Forelimb muscle (tissue), 1 donor: ENCODE data around the gene CREB5. TPM values are rescaled to one million over a fixed set of nuclear protein-coding genes. Genes with fewer than 3 reads are reported as not detected.

ENCODE experiments used
- DNase-seq: peaks from one replicate; pipeline ENCODE4 v3.0.0-alpha.2; 2013; ENCODE audit warnings: low read depth
- polyA plus RNA-seq: library from polyadenylated mRNA; unstranded; fragments of 120-200 nt; gene quantifications from one replicate; pipeline ENCODE4 v1.2.1, GENCODE V29; 2013; ENCODE audit not compliant: insufficient read length

The CREB5 gene
- polyA plus RNA-seq, 1 donor: 33.5 TPM

DNA sequence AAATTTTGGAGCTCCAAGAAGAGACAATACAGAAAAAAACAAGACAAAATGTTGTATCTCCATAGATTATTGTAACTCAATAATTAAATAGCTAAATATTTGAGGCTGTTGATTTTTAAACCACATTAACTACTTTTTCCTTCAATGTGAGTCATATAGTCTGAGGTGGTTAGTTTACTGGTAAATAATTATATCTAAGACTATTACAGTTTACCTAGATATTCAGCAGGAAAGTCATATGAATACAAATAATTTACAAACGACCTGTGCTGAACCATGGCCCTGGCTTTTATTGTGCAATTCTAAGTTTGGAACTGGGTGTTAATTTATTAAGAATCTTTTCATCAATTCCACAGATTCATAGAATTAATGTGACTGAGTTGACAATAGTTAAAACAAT lies 22.2 kb downstream of the CREB5 start:
- no peak for DNase-seq

DNA sequence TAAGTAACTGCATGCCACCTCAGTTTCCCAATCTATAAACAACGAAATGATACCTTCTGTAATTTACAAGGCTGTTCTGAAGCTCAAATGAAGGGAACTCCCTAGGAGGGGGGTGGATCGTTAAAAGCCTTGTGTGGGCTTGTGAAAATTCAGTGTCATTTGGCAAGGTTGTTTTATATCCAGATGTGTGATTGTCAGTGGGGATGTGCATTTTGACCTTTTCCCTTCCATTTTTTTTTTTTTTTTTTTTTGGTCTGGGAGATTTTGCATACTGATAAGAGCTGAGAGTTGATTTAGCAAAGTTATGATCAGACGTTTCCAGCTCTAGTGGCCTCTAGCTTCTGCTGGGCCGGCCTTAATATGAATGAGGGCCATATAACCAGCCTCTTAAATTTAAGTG lies 22.8 kb downstream of the CREB5 start:
- no peak for DNase-seq

DNA sequence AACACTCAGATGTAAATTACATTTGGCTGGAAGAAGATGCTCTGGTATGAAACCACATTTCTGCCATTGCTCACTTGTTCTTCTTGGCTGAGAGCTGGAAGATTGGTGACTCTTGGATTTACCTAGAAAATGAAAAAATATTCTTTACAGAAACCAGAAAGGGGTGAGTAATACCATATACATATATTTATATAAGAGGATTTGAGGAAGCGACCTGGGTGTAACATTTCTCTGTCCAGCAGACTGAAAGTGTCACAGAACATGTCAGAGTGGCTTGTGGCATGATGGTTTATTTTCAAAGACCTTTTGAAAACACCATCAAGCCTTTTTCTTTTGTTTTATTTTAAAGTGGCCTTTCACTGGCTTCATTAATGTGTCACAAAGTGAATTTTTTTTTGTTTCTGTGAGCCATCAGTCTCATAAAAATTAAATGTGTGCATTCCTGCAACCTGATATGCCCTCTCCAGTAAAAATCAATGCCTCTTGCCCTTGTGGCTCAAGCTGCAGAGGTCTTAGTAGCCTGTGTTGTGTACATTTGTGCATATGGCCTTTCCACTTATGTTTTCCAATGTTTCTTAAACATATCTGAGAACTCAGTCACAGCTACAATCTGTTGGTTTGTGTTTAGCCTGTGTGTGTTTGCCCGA lies 23.5 kb downstream of the CREB5 start:
- DNase-seq: no peak

GRCh38 chr7:28440055-28440601 lies 27.8 kb downstream of the CREB5 start:
- DNase-seq: no peak

DNA sequence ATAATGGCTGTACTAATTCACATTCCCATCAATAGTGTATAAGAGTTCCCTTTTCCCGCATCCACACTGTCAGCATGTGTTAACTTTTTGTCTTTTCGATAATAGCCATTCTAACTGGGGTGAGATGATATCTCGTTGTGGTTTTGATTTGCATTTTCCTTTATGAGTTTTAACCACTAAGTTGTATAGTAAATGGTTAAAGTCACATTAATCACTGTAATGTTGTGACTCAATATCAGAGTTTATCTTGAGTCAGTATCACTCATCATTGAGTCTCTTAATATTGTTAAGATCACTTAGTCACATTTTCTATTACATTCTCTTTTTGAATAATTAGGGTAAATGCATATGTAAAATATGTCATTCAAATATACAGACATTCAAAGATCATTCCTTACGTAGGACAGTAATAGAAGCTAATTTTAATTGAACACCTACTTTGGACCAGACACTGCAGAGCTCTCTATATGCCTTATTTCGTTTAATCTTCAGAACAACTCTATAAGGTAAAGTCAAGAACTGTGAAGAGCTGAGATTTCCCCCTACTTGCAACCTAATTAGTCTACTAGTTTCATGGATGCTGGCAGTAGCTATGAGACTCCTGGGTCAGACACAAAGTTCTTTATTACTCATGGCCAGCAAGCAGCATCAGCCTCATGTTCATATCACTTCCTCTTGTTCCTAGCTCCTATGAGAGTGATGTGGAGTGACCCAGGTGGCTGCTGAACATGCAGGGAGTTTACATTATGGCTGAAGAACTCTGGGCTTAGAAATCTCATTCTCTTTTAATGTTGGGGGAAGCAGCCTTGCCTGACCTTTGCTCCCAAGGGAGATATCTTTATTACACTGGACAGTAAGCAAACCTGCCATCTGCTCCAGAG lies 30.5 kb downstream of the CREB5 start:
- no peak for DNase-seq

DNA sequence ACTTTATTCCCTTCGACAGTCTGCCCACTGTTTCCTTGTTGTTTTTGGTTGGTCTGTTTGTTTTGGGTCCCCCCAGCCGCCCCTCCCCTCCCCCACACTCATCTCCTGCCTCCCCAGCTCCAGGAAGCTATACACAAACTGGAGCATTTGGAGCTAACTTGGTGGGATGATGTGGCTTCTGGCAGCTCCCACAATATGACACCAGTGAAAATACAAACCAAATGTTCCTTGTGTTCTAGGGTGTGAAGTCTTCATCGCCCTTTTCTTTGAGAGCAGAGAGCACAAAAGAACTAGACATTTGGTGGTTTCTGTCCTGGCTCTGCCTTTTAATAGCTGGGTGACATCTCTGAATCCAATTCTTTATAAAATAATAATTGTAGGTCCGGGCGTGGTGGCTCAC lies 33.8 kb downstream of the CREB5 start:
- DNase-seq: no peak

- DNase-seq: no peak
Measured at GRCh38 chr7:28447071-28447470, 34.8 kb downstream of the CREB5 start.

GRCh38 chr7:28448708-28449107 lies 36.4 kb downstream of the CREB5 start:
- DNase-seq: no peak

- DNase-seq: no peak
Measured at GRCh38 chr7:28452681-28453080, 40.4 kb downstream of the CREB5 start.

GRCh38 chr7:28455486-28455885 lies 43.2 kb downstream of the CREB5 start:
- DNase-seq: no peak

- DNase-seq: no peak
Measured at GRCh38 chr7:28456044-28456443, 43.7 kb downstream of the CREB5 start.

DNA sequence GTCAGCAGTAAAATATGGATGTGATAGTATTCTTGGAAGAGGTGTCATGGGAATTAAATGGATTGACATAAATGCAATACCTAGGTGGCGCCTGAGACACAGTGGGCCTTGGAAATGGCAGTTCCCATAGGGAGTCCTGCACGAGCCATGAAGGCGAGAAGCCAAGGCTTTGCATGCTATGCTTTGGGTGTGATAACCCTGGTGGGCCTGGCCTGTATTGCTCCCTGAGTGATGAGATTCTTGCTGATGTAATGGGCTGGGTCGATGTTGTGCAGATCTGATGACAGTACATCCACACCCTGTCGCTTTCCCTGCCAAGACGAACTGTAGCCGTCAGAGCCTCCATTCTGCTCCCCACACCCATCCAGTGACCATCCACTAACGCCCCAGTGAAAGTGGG lies 46.4 kb downstream of the CREB5 start:
- DNase-seq: no peak

DNA sequence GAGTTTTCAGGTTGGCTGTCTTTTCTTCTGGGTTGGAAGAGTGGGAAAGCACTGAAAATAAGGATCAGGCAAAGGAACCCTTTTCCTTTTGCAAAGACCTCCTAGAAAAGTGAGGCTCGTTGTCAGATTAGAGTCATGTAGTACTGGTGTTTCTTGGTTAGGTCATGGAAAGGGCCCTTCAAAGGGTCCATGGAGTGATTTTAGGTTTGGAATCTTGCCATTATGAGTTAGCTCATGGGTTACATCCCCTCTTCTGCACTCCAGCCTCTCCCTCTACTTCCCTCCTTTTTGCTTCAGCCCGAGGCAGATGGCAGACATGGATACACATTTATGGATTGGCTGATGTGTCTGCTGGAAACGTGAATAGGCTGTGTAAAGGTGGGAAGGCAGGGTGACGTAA lies 47.0 kb downstream of the CREB5 start:
- DNase-seq: no peak

- DNase-seq: no peak
Measured at GRCh38 chr7:28465697-28466096, 53.4 kb downstream of the CREB5 start.

GRCh38 chr7:28466341-28466740 lies 54.0 kb downstream of the CREB5 start:
- DNase-seq: no peak

GRCh38 chr7:28466885-28467284 lies 54.6 kb downstream of the CREB5 start:
- no peak for DNase-seq

DNA sequence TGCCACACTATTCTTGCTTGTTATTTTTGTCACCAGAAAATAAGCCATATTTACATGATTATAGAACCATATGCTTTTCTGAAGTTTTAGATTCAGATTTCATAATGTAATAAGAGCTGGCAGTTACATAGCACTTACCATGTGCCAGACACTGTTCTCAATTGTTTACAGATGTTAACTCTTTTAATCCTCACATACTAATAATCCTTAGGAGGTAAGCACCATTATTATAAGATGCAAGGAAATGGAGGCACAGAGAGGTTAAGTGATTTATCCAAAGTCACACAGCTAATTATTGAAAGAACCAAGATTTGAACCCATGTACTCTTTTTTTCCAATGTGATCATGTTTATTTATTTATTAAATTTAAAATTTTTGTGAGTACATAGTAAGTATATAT lies 57.2 kb downstream of the CREB5 start:
- no peak for DNase-seq

- DNase-seq: no peak
Measured at GRCh38 chr7:28470344-28470743, 58.0 kb downstream of the CREB5 start.

DNA sequence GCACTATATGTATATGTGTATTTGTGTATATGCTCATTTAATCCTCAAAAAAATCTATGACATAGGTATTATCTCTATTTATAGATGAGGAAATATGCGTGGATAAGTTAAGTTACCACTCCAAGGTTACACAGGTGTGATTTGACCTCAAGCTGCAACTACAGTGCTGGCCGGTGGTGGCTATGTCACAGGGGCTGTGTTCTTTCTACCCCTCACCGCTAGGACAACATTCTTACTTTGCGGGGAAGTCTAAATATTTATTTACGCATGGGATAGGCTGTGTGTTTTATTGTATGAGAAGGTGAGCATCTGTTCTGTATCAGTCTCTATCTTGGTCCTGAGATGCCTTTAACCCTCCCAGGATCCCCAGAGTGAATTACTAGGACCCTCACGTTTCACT lies 60.0 kb downstream of the CREB5 start:
- no peak for DNase-seq

DNA sequence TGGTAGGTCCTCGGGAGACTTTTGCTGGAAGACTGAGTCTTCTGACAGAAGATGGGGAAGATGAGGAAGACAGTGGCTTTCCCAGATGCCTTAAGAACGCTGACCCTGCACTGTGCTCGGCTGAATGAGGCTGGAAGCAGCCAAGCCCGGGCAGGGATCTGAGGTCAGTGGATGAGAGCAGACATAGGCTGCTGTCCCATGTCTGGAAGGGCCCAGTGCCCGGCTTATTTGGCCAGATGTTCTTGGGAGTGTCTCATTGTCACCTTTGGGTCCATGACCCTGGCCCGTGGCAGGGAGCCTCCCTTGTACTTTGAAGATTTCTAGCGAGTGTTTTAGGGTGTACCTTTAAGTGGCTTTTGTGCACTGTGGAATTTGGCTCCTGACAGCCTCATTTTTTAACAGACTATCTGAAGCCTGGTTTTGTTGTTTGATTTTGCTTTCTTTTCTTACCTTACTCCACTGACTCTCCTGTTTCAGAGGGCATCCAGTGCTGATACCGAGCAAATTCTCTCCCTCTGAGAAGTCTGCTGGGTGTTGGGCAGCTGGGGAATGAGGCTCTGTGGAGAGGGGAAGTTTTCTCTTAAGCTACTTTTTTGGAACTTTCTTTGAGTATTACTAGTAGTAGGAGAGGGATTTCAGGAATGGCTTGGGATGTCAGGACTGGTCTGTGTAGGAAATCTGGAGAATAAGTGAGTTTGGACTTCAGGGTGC lies 61.4 kb downstream of the CREB5 start:
- no peak for DNase-seq

DNA sequence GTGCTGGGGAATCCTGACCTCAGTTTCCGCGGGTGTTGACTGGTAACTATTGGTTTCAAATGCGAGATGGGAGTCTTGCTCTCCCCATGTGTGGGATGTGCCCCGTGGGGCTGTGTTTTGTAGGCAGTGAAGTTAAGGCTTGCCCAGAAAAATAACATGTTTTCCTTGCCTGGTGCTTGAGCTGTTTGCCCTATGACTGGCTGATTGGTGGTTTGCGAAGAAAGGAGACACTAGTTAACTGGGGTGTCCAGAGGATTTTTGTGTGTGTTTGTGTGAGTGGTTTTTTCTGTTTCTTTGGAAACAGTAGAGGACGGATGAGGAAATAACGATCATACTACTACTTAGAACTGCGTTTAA lies 61.9 kb downstream of the CREB5 start:
- DNase-seq: no peak

DNA sequence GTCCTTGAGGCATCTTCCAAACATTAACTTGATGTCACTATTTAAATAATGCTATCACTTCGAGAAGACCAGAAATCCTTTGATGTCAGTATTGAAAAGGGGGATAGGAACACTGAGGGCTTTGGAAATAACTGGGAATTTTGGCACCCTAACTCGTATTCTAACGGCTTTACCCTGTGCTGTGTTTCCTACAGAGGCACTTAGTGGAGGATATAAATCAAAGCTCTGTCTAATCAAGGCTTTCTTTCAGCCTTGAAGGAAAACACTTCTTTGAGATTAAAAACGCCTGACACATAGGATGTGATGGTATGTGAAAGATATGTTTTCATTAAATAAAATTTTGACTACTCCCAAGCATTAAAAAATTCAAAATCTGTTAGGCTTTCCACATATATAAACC lies 62.3 kb downstream of the CREB5 start:
- no peak for DNase-seq

GRCh38 chr7:28477041-28477442 lies 64.7 kb downstream of the CREB5 start:
- DNase-seq: no peak
